OCI-LY3 (cell line): ENCODE data around the gene FBXL13.

ENCODE experiments used
- H2AFZ ChIP-seq: fragments of 200-600, 300-600 bp; shearing (Covaris generic); 2 replicates; pipeline ENCODE4 v1.6.0; 2014; ENCODE audit warnings: antibody characterized with exemption, low read depth, low read length
- H3K27ac ChIP-seq: fragments of 200-600, 300-600 bp; sonication (generic); 2 replicates; pipeline ENCODE4 v1.5.1; 2014; ENCODE audit warnings: mild to moderate bottlenecking, low read length, moderate library complexity, mixed read lengths
- H3K27me3 ChIP-seq: fragments of 200-600, 300-600 bp; sonication (generic); 2 replicates; pipeline ENCODE4 v1.6.1; 2014; ENCODE audit warnings: low read depth, low read length, mixed read lengths
- H3K36me3 ChIP-seq: fragments of 200-600, 300-600 bp; sonication (generic); replicated peaks from 2 replicates; pipeline ENCODE3; 2014; ENCODE audit warnings: low read depth, low read length, mixed read lengths
- H3K4me1 ChIP-seq: fragments of 300-600, 200-600 bp; sonication (generic); 2 replicates; pipeline ENCODE4 v1.6.1; 2014; ENCODE audit warnings: low read length, mixed read lengths
- H3K4me2 ChIP-seq: fragments of 200-600, 300-600 bp; sonication (generic); 2 replicates; pipeline ENCODE4 v1.6.1; 2014; ENCODE audit warnings: low read length, mixed read lengths
- H3K4me3 ChIP-seq: fragments of 300-600, 200-600 bp; sonication (generic); 2 replicates; pipeline ENCODE4 v1.5.1; 2014; ENCODE audit warnings: antibody characterized with exemption, mild to moderate bottlenecking, low read length, moderate library complexity
- H3K79me2 ChIP-seq: fragments of 300-600, 200-600 bp; shearing (Covaris generic); 2 replicates; pipeline ENCODE4 v1.6.1; 2014; ENCODE audit warnings: mild to moderate bottlenecking, low read length, mixed read lengths
- H3K9ac ChIP-seq: fragments of 300-600, 200-600 bp; shearing (Covaris generic); 2 replicates; pipeline ENCODE4 v1.6.0; 2014; ENCODE audit warnings: mild to moderate bottlenecking, low read length, moderate library complexity
- H3K9me3 ChIP-seq: fragments of 200-600, 300-600 bp; shearing (Covaris generic); 2 replicates; pipeline ENCODE4 v1.6.1; 2014; ENCODE audit warnings: low read length, mixed read lengths; ENCODE audit not compliant: insufficient read depth
- H4K20me1 ChIP-seq: fragments of 200-600, 300-600 bp; sonication (generic); 2 replicates; pipeline ENCODE4 v1.6.1; 2016; ENCODE audit warnings: low read length, mixed read lengths; ENCODE audit not compliant: insufficient read depth
- EZH2phosphoT487 ChIP-seq: fragments of 200-600 bp; shearing (Covaris generic); IDR thresholded peaks from 2 replicates; pipeline ENCODE4 v1.6.1; 2018; ENCODE audit warnings: antibody characterized with exemption, mixed run types, low read depth
- TF ChIP-seq, protein P1 (sequence below): fragments of 200-600, 300-600 bp; sonication (generic); IDR thresholded peaks from 2 replicates; pipeline ENCODE4 v1.5.1; 2014; ENCODE audit warnings: antibody characterized with exemption, low read length, low read depth

Gene FBXL13

DNA sequence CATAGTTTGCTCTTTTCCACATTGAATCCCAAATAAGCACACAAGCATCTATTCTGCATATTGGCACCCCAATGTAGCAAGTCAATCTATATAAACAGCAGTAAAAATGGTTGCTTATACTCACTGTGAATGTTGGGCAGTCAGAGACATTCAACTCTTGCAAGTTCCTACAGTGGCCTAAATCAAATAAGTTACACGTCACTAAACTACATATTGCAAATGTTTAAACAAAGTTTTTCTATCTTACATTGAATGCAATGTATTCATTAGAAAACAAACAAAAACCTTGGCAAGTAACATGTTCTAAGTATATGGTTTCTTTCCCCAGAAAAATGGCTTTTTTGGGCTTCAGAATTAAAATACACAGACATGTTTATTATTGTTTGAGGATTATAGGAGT, 142.8 kb downstream of the FBXL13 start:
- no peaks in the 10 kb centered on the region for H3K36me3 ChIP-seq
- peaks cover 9% of the 10 kb centered on the region for H3K4me1 ChIP-seq
- no peak overlapping the region for H3K4me3 ChIP-seq
- H3K27me3 ChIP-seq = peaks cover 7% of the 10 kb centered on the region; the same call in 1 of the 2 replicates
- no peaks in the 10 kb centered on the region for H3K9me3 ChIP-seq
- no peak overlapping the region for H3K9ac ChIP-seq
- no peak overlapping the region for H3K27ac ChIP-seq
- H2AFZ ChIP-seq = no peak overlapping the region
- H3K4me2 ChIP-seq = no peak overlapping the region
- H4K20me1 ChIP-seq = no peaks in the 10 kb centered on the region
- H3K79me2 ChIP-seq = no peaks in the 10 kb centered on the region
- no peak for TF ChIP-seq EZH2phosphoT487

DNA sequence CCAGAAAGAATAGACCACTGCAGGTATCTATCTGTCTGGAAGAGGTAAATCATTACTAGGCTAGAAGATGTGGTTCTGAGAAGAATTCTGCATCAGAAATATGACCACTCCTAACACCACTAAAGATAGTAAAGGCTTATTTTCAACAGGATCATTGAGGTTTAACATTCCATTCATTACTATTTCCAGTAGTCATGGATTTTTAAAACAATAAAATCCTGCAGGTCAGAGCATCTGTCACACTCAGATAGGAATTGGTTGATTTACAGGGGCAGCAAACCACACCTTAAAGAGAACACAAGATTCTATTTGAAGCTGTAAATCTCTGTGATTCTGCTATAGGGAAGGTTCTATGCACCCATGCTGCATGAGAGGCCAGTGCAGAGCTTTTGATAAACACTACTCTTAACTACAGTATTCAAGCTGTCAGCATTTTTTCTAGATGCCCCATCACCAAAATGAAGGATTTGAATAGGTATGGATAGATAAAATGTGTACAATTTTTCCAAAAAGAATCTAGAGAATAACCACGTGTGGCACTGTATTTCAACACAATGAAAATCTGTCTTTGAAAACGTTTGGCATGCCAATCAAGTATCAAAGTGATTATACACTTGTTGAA, 147.2 kb downstream of the FBXL13 start:
- Histone ChIP-seq H3K27ac (no peak overlapping the region), H3K4me2 (no peak overlapping the region), H3K4me3 (no peak overlapping the region), H3K27me3 (peaks cover 7% of the 10 kb centered on the region; the same call in 1 of the 2 replicates), H3K9me3 (no peaks in the 10 kb centered on the region), H2AFZ (no peak overlapping the region), H3K4me1 (no peaks in the 10 kb centered on the region), H3K9ac (no peak overlapping the region), H3K79me2 (no peaks in the 10 kb centered on the region), H4K20me1 (no peaks in the 10 kb centered on the region), H3K36me3 (no peaks in the 10 kb centered on the region)
- TF ChIP-seq EZH2phosphoT487 = no peak
- TF ChIP-seq, protein P1, sequence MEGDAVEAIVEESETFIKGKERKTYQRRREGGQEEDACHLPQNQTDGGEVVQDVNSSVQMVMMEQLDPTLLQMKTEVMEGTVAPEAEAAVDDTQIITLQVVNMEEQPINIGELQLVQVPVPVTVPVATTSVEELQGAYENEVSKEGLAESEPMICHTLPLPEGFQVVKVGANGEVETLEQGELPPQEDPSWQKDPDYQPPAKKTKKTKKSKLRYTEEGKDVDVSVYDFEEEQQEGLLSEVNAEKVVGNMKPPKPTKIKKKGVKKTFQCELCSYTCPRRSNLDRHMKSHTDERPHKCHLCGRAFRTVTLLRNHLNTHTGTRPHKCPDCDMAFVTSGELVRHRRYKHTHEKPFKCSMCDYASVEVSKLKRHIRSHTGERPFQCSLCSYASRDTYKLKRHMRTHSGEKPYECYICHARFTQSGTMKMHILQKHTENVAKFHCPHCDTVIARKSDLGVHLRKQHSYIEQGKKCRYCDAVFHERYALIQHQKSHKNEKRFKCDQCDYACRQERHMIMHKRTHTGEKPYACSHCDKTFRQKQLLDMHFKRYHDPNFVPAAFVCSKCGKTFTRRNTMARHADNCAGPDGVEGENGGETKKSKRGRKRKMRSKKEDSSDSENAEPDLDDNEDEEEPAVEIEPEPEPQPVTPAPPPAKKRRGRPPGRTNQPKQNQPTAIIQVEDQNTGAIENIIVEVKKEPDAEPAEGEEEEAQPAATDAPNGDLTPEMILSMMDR = no peak

DNA sequence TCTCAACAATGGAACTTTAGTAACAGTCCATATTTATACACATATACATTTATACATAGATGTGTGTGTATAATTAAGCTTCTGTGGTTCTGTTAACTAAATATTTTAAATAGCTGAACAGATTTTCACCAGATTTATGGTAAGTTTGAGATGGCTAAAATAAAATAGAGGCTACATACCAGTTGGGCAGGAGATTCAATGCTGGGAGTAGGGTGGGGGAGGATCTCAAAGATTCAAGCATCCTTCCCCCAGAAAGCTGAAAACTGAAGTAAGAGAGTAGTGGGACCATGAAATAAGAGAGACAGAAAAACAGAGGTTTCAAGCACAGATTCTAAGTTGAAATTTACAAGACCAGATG, 147.8 kb downstream of the FBXL13 start:
- peaks cover 7% of the 10 kb centered on the region; the same call in 1 of the 2 replicates for H3K27me3 ChIP-seq
- no peaks in the 10 kb centered on the region for H3K79me2 ChIP-seq
- no peaks in the 10 kb centered on the region for H3K9me3 ChIP-seq
- no peak overlapping the region for H3K4me2 ChIP-seq
- H3K4me1 ChIP-seq = no peaks in the 10 kb centered on the region
- no peak overlapping the region for H3K9ac ChIP-seq
- H3K27ac ChIP-seq = no peak overlapping the region
- no peaks in the 10 kb centered on the region for H3K36me3 ChIP-seq
- TF ChIP-seq, protein P1 = no peak
- TF ChIP-seq EZH2phosphoT487 = no peak
- no peak overlapping the region for H3K4me3 ChIP-seq
- no peaks in the 10 kb centered on the region for H4K20me1 ChIP-seq
- no peak overlapping the region for H2AFZ ChIP-seq

DNA sequence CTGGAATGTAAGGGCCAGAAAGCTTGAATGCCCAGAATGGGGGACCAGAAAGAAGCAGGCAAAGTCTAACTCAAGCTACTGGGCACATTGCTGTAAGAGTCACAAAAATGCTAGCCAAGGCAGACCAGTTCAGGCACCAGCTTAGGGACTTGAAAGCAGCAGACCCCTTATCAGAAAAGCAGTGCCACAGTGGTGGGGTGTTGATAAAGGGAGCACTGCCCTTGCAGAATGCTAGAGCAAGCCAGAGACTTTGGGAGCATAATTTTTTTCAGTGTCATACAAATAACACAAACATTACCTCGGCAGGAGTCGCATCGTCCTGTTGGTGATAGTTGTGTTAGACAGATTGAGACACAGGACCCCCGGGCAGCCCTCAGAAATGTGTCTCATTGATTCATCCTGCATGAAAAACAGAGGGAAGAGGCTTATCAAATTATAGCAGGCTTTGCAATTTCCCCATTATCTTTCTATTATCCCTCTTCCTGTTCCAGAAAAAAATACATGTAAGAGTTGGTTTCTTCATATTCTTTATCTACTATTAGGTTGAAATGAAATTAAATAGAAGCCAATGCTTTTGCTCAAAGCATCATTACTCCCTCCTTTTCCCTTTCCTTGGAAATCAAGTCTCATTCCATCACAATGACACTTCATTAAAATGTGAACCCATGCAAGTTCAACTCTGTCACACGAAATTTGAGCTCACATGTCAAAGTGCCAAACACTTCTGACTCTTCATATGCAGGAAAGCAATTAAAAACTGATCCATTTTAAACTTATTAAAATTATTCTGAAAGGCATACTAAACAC, 148.4 kb downstream of the FBXL13 start:
- Histone ChIP-seq H3K4me3 (no peak overlapping the region), H4K20me1 (no peaks in the 10 kb centered on the region), H2AFZ (no peak overlapping the region), H3K9ac (no peak overlapping the region), H3K79me2 (no peaks in the 10 kb centered on the region), H3K27me3 (peaks cover 7% of the 10 kb centered on the region; the same call in 1 of the 2 replicates), H3K9me3 (no peaks in the 10 kb centered on the region), H3K27ac (no peak overlapping the region), H3K4me1 (no peaks in the 10 kb centered on the region), H3K4me2 (no peak overlapping the region), H3K36me3 (no peaks in the 10 kb centered on the region)
- TF ChIP-seq, protein P1 = no peak
- no peak for TF ChIP-seq EZH2phosphoT487
